Activated T-cell treated with anti-CD3 and anti-CD28 coated beads for 4 hours (primary cell): ENCODE measurements around the gene AKR7A2.
"Not testable (repeated sequence)": the region's sequence is repeated elsewhere in the genome, so short reads cannot be mapped to it uniquely, and the experiment has no call there.

Experiments
- DNase-seq: peaks from one replicate; pipeline ENCODE4 v3.0.0-alpha.2; 2020

Gene AKR7A2

DNA sequence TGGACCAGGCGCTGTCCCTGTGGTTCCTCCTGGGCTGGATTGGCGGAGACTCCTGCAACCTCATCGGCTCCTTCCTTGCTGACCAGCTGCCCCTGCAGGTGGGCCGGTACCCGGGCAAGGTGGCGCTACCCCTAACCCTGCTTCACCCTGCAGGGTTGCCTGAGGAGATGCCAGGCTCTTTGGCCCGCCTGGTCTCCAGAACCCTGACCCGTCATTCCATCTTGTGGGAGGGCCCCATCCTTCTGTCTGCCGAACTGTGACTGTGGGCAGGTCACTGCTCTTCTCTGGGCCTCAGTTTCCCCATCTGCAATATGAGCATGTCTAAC, 12.7 kb upstream of the AKR7A2 start:
- no peak for DNase-seq

DNA sequence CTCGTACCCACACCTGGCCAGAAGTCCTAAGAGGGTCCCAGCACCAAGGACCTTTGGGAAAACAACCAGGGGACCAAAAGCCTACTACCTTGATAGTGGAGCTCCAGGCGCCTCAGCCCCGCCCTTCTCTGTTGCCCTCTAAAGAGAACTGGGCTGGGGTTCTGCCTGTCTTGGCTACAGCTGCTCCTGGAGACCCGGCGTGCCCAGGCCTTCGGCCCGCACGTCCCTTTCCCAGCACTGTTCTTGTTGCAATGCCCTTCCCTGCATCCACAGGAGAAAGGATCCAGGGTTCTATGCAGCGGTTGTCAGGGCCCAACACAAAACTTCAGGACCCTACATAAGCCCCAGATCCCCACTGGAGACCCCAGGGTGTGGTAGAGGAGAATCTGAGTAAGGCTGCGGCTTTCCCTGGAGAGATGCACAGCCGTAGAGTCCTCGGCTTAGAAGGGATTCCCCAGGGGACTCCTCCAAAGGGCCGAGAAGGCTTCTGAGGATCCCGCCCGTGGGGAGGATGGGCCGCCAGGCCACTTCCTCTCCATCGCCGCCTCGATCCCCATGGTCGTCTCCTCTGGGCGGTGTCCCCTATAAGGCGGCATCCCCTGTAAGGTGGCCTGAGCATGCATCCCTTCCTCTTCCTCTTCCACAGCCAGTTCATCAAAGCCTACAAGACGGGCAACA, 12.2 kb upstream of the AKR7A2 start:
- DNase-seq = no peak

DNA sequence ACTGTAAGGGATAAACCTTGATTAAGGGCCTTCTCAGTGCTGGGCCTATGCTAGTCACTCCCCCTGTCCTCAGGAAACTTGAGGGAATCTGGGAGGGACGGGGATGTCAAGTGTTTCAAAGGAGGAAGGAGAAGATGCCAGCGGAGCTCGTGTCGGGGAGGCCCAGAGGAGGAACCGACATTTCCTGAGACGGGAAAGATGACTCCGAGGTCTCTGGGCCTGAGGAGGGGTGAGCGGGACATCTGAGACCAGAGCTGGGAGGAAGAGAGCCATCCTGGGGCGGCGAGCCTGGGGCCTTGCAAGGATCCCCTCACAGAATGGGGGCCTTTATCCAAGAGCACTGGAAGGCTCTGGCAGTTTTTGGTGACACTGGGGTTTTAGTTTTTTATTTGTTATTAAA, 10.5 kb upstream of the AKR7A2 start:
- DNase-seq = no peak

DNA sequence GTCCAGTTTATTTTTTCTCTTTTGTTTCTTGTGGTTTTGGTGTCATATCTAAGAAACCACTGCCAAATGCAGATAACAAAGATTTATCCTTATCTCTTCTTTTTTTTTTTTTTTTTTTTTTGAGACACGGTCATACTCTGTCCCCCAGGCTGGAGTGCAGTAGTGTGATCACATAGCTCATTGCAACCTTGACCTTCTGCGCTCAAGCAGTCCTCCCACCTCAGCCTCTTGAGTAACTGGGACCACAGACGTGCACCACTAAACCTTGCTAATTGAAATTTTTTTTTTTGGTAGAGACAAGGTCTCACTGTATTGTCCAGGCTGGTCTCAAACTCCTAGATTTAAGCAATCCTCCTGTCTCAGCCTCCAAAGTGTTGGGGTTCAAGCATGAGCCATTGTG, 9.1 kb upstream of the AKR7A2 start:
- DNase-seq = no peak

- no peak for DNase-seq
Observed at GRCh38 chr1:19319196-19319595, 7.3 kb upstream of the AKR7A2 start.

GRCh38 chr1:19317126-19317910, 5.4 kb upstream of the AKR7A2 start:
- DNase-seq = no peak

GRCh38 chr1:19315378-19316198, 3.6 kb upstream of the AKR7A2 start:
- no peak for DNase-seq

- no peak for DNase-seq
Observed at GRCh38 chr1:19313961-19314882, 2.3 kb upstream of the AKR7A2 start.

- no peak for DNase-seq
Observed at GRCh38 chr1:19313636-19313959, 1.7 kb upstream of the AKR7A2 start.

DNA sequence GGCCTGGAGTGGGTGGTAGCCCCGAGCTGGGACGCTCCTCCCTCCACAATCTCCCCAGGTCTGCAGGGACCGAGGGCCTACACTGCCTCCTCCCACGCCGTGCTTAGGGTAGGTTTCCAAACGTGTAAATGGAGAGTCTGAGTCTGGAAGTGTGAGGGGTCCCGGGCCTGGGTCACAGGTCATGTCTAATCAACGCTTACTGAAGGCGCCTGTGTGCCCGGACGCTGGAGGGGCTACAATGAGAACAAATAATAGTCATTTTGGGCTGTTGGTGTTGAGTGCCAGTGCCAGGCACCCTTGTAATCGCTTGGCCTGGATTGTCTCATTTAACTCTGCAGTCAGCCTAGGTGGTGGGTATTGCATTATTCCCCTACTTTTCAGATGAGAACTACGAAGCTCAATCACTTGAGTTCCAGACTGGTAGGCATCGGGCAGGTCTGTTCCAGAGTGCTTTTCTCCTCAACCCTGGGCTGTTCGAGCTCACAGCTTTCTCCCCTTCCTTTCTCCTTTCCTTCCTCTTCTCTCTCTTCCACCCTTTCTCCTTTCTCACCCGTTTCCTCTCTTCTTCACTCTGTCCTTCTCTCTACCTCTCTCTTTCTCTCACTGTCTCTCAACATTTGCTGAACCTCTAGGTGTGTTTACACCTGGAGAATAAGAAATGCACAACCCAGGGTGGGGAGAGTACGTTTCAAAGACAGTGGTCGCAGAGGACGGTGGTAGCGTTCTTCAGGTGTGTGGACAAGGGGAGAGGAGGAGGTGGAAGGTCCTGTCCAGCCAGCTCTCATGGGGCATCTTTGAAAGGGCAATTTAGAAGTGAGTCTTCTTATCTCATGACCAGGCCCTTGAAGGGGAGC, 1.1 kb upstream of the AKR7A2 start:
- no peak for DNase-seq

- no peak for DNase-seq
Observed at GRCh38 chr1:19311503-19311930, 427 bp downstream of the AKR7A2 start.

DNA sequence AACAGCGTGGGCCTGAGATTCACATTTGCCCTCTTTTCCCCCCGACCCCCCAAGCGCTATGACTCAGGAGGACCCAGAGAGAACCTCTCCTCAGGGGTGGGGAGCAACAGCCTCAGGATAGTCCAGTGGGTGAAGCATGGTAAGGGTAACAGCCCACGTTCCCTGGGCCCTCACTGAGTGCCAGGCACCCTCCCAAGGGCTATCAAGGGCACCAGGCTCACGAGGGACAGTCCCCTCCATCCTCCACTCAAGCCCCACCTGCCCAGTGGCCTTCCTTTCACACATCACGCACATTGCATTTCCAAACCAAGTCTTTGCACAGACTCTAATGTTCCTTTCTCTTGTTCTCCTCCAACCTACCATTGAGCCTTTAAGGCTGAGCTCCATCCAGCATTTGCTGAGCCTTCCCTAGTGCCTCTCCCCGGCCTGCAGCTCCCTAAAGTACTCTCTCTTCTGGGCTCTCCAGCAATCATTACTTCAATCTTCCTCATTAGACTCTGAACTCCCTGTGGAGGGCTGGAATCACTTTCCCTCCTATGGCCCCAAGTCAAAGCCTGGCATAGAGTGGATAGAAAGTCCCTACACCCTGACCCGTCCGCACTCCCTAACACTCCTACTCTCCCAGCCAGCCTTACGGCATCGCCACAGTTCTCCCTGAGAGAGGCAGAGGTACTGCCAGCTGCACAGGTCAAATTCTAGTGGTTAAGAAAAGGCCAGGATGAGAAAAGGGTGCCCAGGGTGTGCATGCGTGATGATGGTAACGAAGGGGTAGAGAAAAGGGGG, 1.0 kb downstream of the AKR7A2 start:
- DNase-seq = no peak

DNA sequence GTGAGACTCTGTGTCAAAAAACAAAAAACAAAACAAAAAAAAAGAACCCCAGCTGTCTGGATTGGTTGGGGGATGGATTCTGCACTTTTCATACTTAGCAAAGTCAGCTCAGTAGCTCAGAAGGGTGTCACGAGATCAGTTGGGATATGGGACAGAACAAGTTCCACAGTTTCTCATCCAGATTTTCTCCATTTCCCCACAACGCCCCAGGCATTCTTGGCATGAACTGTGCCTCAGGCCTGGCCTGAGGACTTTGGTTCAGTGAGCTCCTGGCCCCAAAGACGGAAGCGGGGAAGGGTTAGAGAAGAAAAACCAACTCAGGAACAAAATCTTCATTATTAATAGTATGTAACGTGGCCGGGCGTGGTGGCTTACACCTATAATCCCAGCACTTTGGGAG, 1.9 kb downstream of the AKR7A2 start:
- no peak for DNase-seq

DNA sequence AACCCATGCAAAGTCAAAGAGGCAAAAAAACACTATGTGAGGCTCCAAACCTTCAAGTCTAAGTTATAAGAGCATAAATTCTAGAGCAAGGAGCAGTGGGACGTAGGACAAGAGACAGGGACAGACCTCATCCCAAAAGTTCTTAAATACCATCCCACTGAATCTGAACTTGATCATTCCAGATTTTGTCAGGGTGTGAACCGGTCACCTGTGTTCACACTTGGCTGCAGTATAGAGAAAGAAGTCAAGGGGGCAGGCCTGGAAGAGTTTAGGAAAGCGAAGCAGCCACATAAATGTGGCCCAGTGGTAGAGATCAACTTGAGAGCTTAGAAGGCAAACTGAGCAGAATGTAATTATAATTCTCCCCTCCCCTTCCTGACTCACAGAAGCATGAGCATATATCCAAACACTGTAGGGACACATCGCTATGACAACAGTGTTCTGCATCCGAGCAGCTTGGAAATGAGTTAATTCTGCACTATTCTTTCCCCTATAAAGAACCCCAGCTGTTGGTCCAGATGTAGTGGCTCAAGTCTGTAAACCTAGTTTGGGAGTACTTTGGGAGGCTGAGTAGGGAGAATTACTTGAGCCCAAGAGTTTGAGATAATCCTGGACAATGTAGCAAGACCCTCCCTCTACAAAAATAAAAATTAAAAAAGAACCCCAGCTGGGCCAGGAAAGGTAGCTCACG, 2.7 kb downstream of the AKR7A2 start:
- no peak for DNase-seq

DNA sequence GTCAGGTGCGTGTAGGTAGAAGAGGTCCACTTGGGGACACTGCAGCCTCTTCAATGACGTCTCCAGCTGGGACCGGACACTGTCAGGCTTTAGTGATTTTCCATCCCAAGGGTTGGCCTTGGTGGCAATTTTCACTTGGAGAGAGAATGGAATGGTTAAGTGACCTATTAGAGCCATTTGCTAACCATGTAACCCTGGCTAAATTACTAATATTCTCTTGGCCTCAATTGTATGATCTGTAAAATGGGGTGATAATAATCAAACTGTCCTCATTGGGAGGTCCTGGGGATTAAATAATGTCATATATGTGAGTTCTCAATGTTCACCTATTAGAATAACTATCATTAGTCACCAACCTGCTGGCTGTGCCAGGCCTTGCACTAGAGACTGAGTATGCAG, 3.4 kb downstream of the AKR7A2 start:
- no peak for DNase-seq

DNA sequence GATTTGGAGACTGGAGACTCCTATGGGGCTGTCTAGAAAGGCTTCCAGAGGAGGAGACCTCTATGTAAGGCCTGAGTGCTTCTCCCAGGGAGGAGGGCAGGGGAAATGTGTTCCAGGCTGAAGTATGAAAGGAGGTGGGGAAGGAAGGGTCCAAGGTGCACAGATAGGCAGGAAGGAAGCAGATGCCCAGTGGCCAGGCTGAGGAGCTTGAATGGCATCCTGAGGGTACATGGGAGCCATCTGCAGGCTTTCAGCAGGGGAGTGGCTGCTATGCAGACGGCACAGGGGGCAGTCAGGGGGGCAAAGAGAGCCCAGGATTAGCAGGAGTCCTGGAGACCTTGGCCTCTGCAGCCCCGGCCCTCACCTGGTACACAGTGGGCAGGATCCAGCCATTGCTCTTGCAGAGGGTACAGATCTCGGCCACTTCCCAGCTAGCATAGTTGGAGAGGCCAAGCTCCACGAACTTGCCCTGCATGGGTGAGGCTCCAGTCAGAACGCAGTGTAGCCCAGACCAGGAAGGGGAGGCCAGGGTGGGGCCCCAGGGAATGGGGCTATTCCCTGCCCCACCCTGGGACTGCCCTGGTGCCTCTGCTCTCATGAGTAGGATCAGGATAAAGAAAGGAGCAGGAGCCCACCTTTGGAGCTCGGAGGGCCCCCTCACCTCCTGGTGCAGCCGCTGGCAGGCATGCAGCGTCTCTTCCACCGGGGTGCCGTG, 4.0 kb downstream of the AKR7A2 start:
- DNase-seq = no peak

DNA sequence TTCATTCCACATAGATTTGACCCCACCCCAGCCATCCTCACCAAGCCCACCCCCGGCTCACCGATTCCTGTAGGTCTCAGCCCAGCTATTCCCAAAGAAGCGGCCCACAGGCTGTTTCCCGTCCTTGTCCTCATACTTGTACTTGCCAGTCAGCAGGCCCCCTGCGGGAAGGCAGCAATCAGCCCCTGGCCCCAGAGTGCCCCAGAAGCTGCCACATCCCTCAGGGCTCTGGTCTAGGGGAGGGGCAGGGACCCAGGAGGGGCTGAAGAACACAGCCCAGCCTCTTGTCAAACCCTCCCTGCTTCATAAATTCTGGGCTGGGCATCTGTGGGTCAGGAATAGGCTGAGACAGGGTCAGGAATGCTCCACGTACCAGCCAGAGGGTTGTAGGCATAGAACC, 5.0 kb downstream of the AKR7A2 start:
- DNase-seq = no peak

- no peak for DNase-seq
Observed at GRCh38 chr1:19305880-19306279, 6.1 kb downstream of the AKR7A2 start.

DNA sequence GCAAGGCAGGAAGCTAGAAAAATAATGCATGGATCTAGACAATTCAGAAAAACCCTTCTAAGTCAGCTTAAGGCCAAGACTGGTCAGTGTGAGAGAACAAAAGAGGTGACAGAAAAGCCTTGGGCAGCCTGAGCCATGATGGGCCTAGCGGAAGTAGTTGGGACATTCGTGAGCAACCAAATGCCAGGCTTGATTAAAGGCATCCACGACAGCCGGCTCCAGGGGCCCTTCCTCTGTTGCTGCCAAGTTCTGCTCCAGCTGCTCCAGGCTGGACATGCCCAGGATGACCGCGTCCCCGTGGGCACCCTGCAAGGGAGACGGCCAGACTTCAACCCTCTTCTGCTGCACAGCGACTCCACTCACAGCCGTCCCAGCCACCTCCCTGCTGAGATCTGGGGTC, 7.9 kb downstream of the AKR7A2 start:
- not testable (repeated sequence) for DNase-seq

DNA sequence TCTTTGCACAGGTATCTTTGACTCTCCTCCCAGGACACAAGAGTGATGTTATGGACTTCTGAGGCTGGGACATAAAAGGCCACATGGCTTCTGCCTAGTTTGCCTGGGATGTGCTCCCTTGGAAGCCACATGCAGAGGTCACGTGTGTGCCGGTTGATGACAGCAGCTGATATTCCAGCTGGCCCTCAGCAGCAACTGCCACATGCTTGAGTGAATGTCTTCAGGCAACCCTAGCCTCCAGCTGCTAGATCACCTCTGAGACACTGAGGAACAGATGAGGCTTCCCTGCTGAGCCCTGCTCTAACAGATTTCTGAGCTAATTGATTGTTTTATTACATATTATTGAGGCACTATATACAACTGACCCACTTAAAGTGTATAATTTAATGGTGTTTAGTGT, 11.7 kb downstream of the AKR7A2 start:
- no peak for DNase-seq
